Superior temporal gyrus (tissue), 1 donor: ENCODE data around the gene DTWD1.
"Not testable (repeated sequence)": the region's sequence is repeated elsewhere in the genome, so short reads cannot be mapped to it uniquely, and the experiment has no call there.

Source experiments
- DNase-seq: peaks from one replicate; pipeline ENCODE4 v3.0.0-alpha.2; 2016; ENCODE audit errors: extremely low spot score

Gene DTWD1

GRCh38 chr15:49645941-49646340, 25.1 kb downstream of the DTWD1 start:
- no peak for DNase-seq

DNA sequence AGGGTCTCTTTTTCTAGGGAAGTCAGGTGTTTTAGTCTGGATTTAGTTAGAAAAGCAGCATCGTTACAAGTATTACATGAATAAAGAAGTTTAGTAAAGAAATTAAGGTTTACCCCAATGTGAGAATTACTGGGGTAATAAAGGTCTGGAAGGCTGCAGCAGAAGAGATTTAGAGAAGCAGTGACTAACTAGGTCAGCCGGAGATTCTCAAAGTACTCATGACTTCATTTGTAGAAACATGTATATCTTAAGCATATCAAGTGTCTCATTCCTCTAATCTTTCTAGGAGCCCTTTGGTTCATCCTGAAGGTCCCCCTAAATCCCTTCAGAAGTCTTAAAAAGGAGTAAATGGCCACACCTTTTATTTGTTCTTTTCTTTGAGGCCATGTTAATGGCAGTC, 26.0 kb downstream of the DTWD1 start:
- DNase-seq, result no peak

DNA sequence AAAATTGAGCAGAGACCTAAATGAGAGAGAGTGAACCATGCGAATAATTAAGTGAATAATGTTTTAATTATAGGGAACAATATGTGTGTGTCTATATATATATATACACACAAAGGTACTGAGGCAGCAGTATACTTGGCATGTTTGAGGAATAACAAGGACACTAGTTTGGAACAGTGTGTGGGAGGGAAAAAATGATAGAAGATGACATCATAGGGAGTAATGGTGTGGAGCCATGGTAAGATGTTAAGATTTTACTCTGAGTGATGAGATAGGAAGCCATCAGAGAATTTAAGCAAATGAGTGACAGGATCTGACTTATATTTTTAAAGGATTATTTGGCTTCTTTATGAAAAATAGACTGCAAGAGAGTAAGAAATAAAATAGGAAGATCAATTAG, 29.1 kb downstream of the DTWD1 start:
- DNase-seq, result no peak

GRCh38 chr15:49650676-49651075, 29.8 kb downstream of the DTWD1 start:
- no peak for DNase-seq

DNA sequence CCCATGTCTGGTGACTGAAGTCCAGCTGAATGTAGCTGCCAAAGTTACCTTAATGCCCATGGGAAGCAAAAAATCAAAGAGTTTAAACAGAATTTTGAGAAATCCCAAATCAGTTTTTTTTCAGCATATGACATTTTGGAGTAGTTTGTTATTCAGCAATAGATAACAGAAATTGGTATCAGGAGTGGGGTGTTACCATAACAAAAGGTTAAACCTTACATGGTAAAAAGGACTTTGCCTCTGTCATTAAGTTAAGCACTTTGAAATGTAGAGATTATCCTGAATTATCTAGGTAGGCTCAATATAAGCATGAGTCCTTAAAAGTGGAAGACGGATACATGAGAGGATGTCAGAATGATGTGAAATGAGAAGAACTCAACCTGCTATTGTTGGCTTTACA, 32.1 kb downstream of the DTWD1 start:
- DNase-seq, result no peak

- DNase-seq, result no peak
Measured at GRCh38 chr15:49656734-49657133, 35.9 kb downstream of the DTWD1 start.

- DNase-seq, result no peak
Measured at GRCh38 chr15:49664716-49665115, 43.9 kb downstream of the DTWD1 start.

- not testable (repeated sequence) for DNase-seq
Measured at GRCh38 chr15:49666486-49666885, 45.6 kb downstream of the DTWD1 start.

GRCh38 chr15:49669288-49669687, 48.4 kb downstream of the DTWD1 start:
- no peak for DNase-seq

- DNase-seq, result no peak
Measured at GRCh38 chr15:49673861-49674260, 53.0 kb downstream of the DTWD1 start.

DNA sequence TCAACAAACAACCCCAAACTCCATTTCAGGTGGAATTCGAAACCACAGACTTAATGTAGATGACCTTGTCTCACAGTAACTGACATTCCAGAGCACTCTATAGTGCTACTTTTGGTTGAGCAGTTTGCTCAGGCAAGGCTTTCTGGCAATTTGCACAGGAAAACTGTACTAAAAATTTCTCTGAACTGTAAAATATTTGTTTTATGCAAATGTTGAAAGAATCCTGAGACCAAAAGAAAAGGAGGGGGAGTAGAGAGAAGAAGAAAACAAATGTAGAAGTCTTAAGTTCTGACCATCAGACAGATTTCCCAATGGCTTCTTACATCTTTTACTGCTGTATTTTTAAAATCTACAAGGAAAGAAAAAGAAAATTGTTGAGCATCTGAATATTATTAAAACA, 53.5 kb downstream of the DTWD1 start:
- no peak for DNase-seq

DNA sequence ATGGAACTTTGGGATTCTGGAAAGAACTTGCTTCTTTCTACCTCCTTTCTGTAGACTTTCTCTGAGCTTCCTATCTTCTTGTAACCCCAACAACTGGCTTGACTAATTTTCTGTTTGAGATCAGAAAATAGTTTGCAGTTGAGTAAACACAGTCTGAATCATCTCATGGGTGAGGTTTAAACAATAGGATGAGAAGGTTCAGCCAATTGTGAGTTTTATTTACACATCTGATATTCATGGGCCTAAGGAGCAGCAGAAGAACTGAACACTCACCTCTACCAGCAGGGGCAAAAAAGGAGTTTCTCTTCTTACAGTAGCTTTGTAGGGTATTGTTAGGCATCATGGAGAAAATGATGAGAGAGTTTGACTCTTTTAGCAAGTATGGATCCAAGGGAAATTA, 54.2 kb downstream of the DTWD1 start:
- DNase-seq, result no peak

GRCh38 chr15:49678655-49679054, 57.8 kb downstream of the DTWD1 start:
- DNase-seq, result no peak

DNA sequence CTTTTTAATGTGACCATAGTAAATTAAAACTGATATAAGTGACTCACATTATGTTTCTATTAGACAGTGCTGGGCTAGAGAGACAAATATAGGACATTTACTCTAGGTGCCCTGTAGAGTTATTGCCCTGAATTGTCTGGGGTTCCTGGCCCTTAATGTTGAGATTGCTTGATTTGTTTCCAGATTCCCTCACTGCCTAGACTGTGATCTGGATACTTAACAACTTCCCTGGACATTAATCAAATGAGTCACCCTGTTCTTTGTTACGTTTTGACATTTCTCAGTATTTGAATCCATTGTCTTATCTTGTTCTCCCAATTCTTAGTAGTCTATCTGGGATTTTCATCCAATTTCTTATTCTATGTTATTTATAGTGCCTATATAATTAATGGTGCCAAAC, 65.8 kb downstream of the DTWD1 start:
- DNase-seq, result no peak

- DNase-seq, result peak; percentile 46
Measured at GRCh38 chr15:49688135-49688790, 67.4 kb downstream of the DTWD1 start.

DNA sequence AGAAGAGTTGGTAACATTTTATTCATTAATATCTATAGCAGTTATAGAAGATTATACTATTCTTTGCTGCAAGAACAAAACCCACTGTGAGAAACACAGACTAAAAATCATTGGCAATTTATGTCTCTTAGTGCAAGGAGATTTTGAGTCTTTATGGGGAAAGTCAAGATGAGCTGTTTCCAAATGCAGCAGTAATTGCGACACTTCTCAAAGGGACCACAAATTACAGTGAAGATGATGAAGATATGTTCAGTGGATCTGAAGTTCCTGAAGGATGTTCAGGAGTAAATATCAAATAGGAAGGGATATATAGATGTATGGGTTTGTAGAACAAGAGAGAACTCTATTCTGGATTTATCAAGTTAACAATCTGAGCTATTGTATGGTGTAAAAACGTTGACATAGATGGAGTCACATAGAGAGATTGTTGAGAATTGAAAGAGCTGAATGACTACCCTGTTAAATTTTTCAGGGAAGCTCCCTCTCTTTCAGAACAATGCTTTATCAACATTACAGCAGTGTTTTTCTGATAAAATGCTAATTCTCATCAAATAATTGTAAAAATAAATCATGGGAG, 71.8 kb downstream of the DTWD1 start:
- peak; percentile 42 for DNase-seq

DNA sequence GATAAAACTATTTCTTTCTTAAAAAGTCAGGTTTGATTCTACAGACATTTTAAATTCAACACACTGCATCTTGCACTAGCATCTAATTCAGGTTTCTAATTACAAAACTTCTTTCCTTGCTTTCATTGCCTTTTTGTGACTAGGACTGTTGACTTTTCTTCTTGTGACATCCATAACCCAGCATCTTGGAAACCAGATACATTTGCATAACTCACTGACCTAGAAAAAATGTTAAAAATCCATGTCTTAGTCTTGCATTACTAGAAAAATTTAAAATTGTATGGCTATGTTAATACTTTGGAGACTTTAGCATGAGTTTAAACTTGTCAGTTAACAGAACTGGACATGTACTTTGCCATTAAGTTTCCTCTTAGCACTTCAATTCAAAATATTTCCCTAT, 72.7 kb downstream of the DTWD1 start:
- no peak for DNase-seq

DNA sequence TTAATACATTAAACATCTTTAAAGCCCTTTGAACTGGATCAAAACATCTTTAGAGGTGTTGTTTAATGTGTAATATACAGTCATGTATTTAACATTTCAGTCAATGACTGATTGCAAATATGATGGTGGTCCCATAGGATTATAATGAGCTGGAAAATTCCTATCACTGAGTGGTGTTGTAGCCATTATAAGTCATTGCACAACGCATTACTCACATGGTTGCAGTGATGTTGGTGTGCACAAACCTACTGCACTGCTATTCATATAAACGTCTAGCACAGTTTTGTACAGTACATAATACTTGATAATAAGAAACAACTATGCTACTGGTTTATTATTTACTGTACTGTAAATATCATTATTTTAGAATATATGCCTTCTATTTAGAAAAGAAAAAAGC, 75.6 kb downstream of the DTWD1 start:
- DNase-seq, result no peak

DNA sequence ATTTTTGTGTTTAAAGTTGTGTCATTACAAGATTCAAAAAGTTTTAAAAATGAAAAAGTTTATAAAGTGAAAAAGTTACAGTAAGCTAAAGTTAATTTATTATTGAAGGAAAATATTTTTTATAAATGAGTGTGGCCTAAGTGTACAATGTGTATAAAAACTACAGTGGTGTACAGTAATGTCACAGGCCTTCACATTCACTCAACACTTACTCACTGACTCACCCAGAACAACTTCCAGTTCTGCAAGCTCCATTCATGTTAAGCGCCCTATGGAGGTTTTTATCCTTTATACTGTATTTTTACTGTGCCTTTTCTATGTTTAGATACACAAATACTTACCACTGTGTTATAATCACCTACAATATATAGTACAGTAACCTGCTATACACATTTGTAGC, 76.3 kb downstream of the DTWD1 start:
- DNase-seq, result no peak

- DNase-seq, result not testable (repeated sequence)
Measured at GRCh38 chr15:49702982-49703381, 82.1 kb downstream of the DTWD1 start.
